ENCODE measurements around the gene ERF. TPM values are rescaled to one million over a fixed set of nuclear protein-coding genes. Genes with fewer than 3 reads are reported as not detected.

ERF gene
- total and polyA plus RNA-seq, 10 of the 15 experiments (the other 5 are each of a cell fraction or from before 2014, with no cell fraction given), result 0.02 to 51.8 (median 14.4) TPM

- TF ChIP-seq JUND (IDR thresholded peaks at IDR 0.05; ENCODE audit: low read depth, low read length) (peak; percentile 87), E2F4 (IDR thresholded peaks at IDR 0.05; ENCODE audit: low read depth, low read length) (peak; percentile 77), HDGF (IDR thresholded peaks at IDR 0.05) (peak; percentile 75; the same call in 1 of the 2 replicates), ATF3 (IDR thresholded peaks at IDR 0.05; ENCODE audit: borderline replicate concordance, extremely low read depth, low read depth, low read length) (no peak), ZNF207 (IDR thresholded peaks at IDR 0.05; ENCODE audit: borderline replicate concordance) (peak; percentile 92; the same call in 1 of the 2 replicates), KLF5 (IDR thresholded peaks at IDR 0.05; ENCODE audit: partially characterized antibody) (no peak), WRNIP1 (IDR thresholded peaks at IDR 0.05; ENCODE audit: borderline replicate concordance, low read depth, low read length) (no peak), CTCF (IDR thresholded peaks at IDR 0.05 in 2 of 3, conservative IDR thresholded peaks at IDR 0.05 in 1 of 3; ENCODE audit: control insufficient read depth in 2 of 3, extremely low read depth in 1 of 3, insufficient read depth in 1 of 3, low read depth in 3 of 3, low read length in 3 of 3) (no peak), SUZ12 (IDR thresholded peaks at IDR 0.05; ENCODE audit: unreplicated experiment) (no peak), STAT3 (IDR thresholded peaks at IDR 0.05; ENCODE audit: low read depth, low read length) (no peak), ZBTB4 (CRISPR knock-in tag; IDR thresholded peaks at IDR 0.05) (no peak), KDM1A (IDR thresholded peaks at IDR 0.05; ENCODE audit: borderline replicate concordance) (no peak), ZNF622 (IDR thresholded peaks at IDR 0.05) (no peak), SMC3 (IDR thresholded peaks at IDR 0.05; ENCODE audit: borderline replicate concordance, low read length) (no peak), NRF1 (conservative IDR thresholded peaks at IDR 0.05; ENCODE audit: low read depth, low read length) (no peak), TARDBP (IDR thresholded peaks at IDR 0.05; ENCODE audit: borderline replicate concordance) (no peak), PAX8 (IDR thresholded peaks at IDR 0.05) (no peak), RAD51 (IDR thresholded peaks at IDR 0.05) (peak; percentile 80), ZZZ3 (IDR thresholded peaks at IDR 0.05; ENCODE audit: control insufficient read depth, insufficient read length, low read depth) (no peak), KAT2A (conservative IDR thresholded peaks at IDR 0.05; ENCODE audit: control insufficient read depth, low read depth, low read length) (no peak), USF2 (IDR thresholded peaks at IDR 0.05; ENCODE audit: borderline replicate concordance, low read depth, low read length) (peak; percentile 4; the same call in 1 of the 2 replicates), HCFC1 (IDR thresholded peaks at IDR 0.05; ENCODE audit: low read length) (no peak), FOS (IDR thresholded peaks at IDR 0.05; ENCODE audit: borderline replicate concordance, extremely low read depth, insufficient read length) (no peak), POLR2A (IDR thresholded peaks at IDR 0.05; ENCODE audit: low read depth, low read length) (peak; percentile 72)
These were observed 13.3 kb upstream of the ERF start (continued) for GRCh38 chr19:42268142-42268703.
